HUES6 (cell line): ENCODE results near the gene SETD6.

ENCODE experiments used
- H3K27ac ChIP-seq: 2 replicates; pipeline ENCODE4 v1.7.0; 2013; ENCODE audit warnings: low read depth, mild to moderate bottlenecking, low read length, inconsistent platforms
- H3K27me3 ChIP-seq: 2 replicates; pipeline ENCODE4 v1.6.1; 2013; ENCODE audit warnings: low read length; ENCODE audit not compliant: control insufficient read depth, insufficient read depth
- H3K36me3 ChIP-seq: 2 replicates; pipeline ENCODE4 v1.6.1; 2013; ENCODE audit warnings: low read length; ENCODE audit not compliant: control insufficient read depth, insufficient read depth
- H3K4me1 ChIP-seq: 2 replicates; pipeline ENCODE4 v1.6.1; 2013; ENCODE audit warnings: low read length; ENCODE audit not compliant: control insufficient read depth, insufficient read depth
- H3K4me3 ChIP-seq: 2 replicates; pipeline ENCODE4 v1.5.1; 2013; ENCODE audit warnings: low read depth, low read length
- H3K9ac ChIP-seq: one replicate; pipeline ENCODE4 v1.6.1; 2013; ENCODE audit warnings: mild to moderate bottlenecking, low read length
- H3K9me3 ChIP-seq: 2 replicates; pipeline ENCODE4 v1.6.1; 2013; ENCODE audit warnings: low read depth, low read length; ENCODE audit not compliant: control insufficient read depth, insufficient read depth

SETD6 gene

GRCh38 chr16:58515125-58515870 is at the start of gene SETD6:
TSS of gene SETD6 (plus strand) at chr16:58515517. CDS start at chr16:58515538, 21 bp downstream.
- Histone ChIP-seq H3K4me3 (peak within 1 kb of the TSS; percentile 90), H3K4me1 (peaks cover 9% of the 10 kb centered on the region), H3K36me3 (peaks cover 46% of the 10 kb centered on the region), H3K27me3 (no peaks in the 10 kb centered on the region), H3K9ac (peak within 1 kb of the TSS; percentile 85), H3K9me3 (no peaks in the 10 kb centered on the region), H3K27ac (peak within 1 kb of the TSS; percentile 66)

- Histone ChIP-seq H3K27me3 (peaks cover 69% of the 10 kb centered on the region), H3K27ac (no peak overlapping the region), H3K4me1 (peaks cover 7% of the 10 kb centered on the region; the same call in 1 of the 2 replicates), H3K9ac (no peak overlapping the region), H3K4me3 (no peak overlapping the region), H3K9me3 (no peaks in the 10 kb centered on the region), H3K36me3 (no peaks in the 10 kb centered on the region)
Observed at GRCh38 chr16:58465817-58466216, 49.5 kb upstream of the SETD6 start.

GRCh38 chr16:58466396-58466795 is 48.9 kb upstream of the SETD6 start:
- no peak overlapping the region for H3K9ac ChIP-seq
- H3K4me3 ChIP-seq: no peak overlapping the region
- peaks cover 7% of the 10 kb centered on the region; the same call in 1 of the 2 replicates for H3K4me1 ChIP-seq
- peaks cover 64% of the 10 kb centered on the region for H3K27me3 ChIP-seq
- no peaks in the 10 kb centered on the region for H3K36me3 ChIP-seq
- no peaks in the 10 kb centered on the region for H3K9me3 ChIP-seq
- H3K27ac ChIP-seq: no peak overlapping the region

GRCh38 chr16:58467905-58468304 is 47.4 kb upstream of the SETD6 start:
- no peaks in the 10 kb centered on the region for H3K36me3 ChIP-seq
- H3K9ac ChIP-seq: no peak overlapping the region
- H3K27me3 ChIP-seq: peaks cover 49% of the 10 kb centered on the region
- peaks cover 6% of the 10 kb centered on the region for H3K4me1 ChIP-seq
- H3K4me3 ChIP-seq: no peak overlapping the region
- no peak overlapping the region for H3K27ac ChIP-seq
- no peaks in the 10 kb centered on the region for H3K9me3 ChIP-seq

GRCh38 chr16:58471209-58471975 is 43.9 kb upstream of the SETD6 start:
- Histone ChIP-seq H3K9ac (no peak overlapping the region), H3K36me3 (no peaks in the 10 kb centered on the region), H3K9me3 (no peaks in the 10 kb centered on the region), H3K4me3 (no peak overlapping the region), H3K4me1 (peaks cover 10% of the 10 kb centered on the region), H3K27ac (no peak overlapping the region), H3K27me3 (peaks cover 14% of the 10 kb centered on the region)

GRCh38 chr16:58472266-58472665 is 43.1 kb upstream of the SETD6 start:
- Histone ChIP-seq H3K27ac (no peak overlapping the region), H3K9ac (no peak overlapping the region), H3K4me3 (no peak overlapping the region), H3K9me3 (no peaks in the 10 kb centered on the region), H3K36me3 (no peaks in the 10 kb centered on the region), H3K4me1 (peaks cover 10% of the 10 kb centered on the region), H3K27me3 (peaks cover 8% of the 10 kb centered on the region)

GRCh38 chr16:58472827-58473226 is 42.5 kb upstream of the SETD6 start:
- H3K27me3 ChIP-seq: peaks cover 2% of the 10 kb centered on the region
- H3K9me3 ChIP-seq: no peaks in the 10 kb centered on the region
- no peak overlapping the region for H3K27ac ChIP-seq
- H3K36me3 ChIP-seq: no peaks in the 10 kb centered on the region
- H3K9ac ChIP-seq: no peak overlapping the region
- no peak overlapping the region for H3K4me3 ChIP-seq
- H3K4me1 ChIP-seq: peaks cover 10% of the 10 kb centered on the region

- H3K4me1 ChIP-seq: peaks cover 10% of the 10 kb centered on the region
- H3K27ac ChIP-seq: no peak overlapping the region
- H3K36me3 ChIP-seq: no peaks in the 10 kb centered on the region
- H3K9me3 ChIP-seq: no peaks in the 10 kb centered on the region
- no peak overlapping the region for H3K4me3 ChIP-seq
- no peak overlapping the region for H3K9ac ChIP-seq
- no peaks in the 10 kb centered on the region; the same call in 1 of the 2 replicates for H3K27me3 ChIP-seq
Observed at GRCh38 chr16:58474296-58474695, 41.0 kb upstream of the SETD6 start.

GRCh38 chr16:58475091-58475619 is 40.2 kb upstream of the SETD6 start:
- Histone ChIP-seq H3K9me3 (no peaks in the 10 kb centered on the region), H3K36me3 (no peaks in the 10 kb centered on the region), H3K9ac (no peak overlapping the region), H3K27ac (no peak overlapping the region), H3K4me1 (peaks cover 10% of the 10 kb centered on the region), H3K4me3 (no peak overlapping the region), H3K27me3 (no peaks in the 10 kb centered on the region; the same call in 1 of the 2 replicates)

- Histone ChIP-seq H3K4me1 (peaks cover 10% of the 10 kb centered on the region; the same call in 1 of the 2 replicates), H3K9ac (no peak overlapping the region), H3K36me3 (no peaks in the 10 kb centered on the region), H3K27me3 (no peaks in the 10 kb centered on the region), H3K4me3 (no peak overlapping the region), H3K9me3 (no peaks in the 10 kb centered on the region), H3K27ac (no peak overlapping the region)
Observed at GRCh38 chr16:58476791-58477190, 38.5 kb upstream of the SETD6 start.

GRCh38 chr16:58478427-58478826 is 36.9 kb upstream of the SETD6 start:
- H3K27ac ChIP-seq: no peak overlapping the region
- peaks cover 16% of the 10 kb centered on the region; the same call in 1 of the 2 replicates for H3K4me1 ChIP-seq
- no peak overlapping the region for H3K4me3 ChIP-seq
- H3K36me3 ChIP-seq: no peaks in the 10 kb centered on the region
- H3K9me3 ChIP-seq: no peaks in the 10 kb centered on the region
- no peaks in the 10 kb centered on the region for H3K27me3 ChIP-seq
- no peak overlapping the region for H3K9ac ChIP-seq
